Endothelial cell of umbilical vein (primary cell): Measurements from ENCODE around the gene CFAP97. TPM values are rescaled to one million over a fixed set of nuclear protein-coding genes. Genes with fewer than 3 reads are reported as not detected.

Experiments
- BruUV-seq: library from RNA; stranded (reverse); fragments of 400-500 nt; replicated peaks from 2 replicates; lab custom pipeline; 2021; lab: Mats Ljungman, UMichigan
- CTCF ChIA-PET: fragments of 300-600, 350-600 bp; sonication (Branson Sonifier 250); formaldehyde crosslinking; loops from one replicate; lab custom pipeline; 2021; ENCODE audit warnings: antibody characterized with exemption, inconsistent platforms; lab: Charles Lee
- POLR2A ChIA-PET: fragments of 300-600, 350-600 bp; sonication (Branson Sonifier 250); formaldehyde crosslinking; loops from one replicate; lab custom pipeline; 2021; ENCODE audit warnings: antibody characterized with exemption, inconsistent platforms; lab: Charles Lee
- DNase-seq: peaks from one replicate; pipeline ENCODE4 v3.0.0-alpha.2; 2011; ENCODE audit warnings: low read depth, low spot score
- FAIRE-seq: peaks from 2 replicates; lab custom pipeline; 2011; peaks lifted over from hg19 to GRCh38; lab: Jason Lieb, UNC
- H2AFZ ChIP-seq: 2 replicates; pipeline ENCODE4 v1.6.0; 2012; ENCODE audit warnings: low read depth, low read length, control low read depth, inconsistent platforms
- H3K27ac ChIP-seq: 2 replicates; pipeline ENCODE4 v1.5.1; 2011; ENCODE audit warnings: low read depth, mild to moderate bottlenecking, control low read depth, low read length, moderate library complexity; ENCODE audit not compliant: insufficient read depth
- H3K27me3 ChIP-seq, 2 experiments: 2 replicates each; pipeline versions ENCODE4 v1.6.0 to v1.6.1; 2011; ENCODE audit warnings: low read length in 2 of 2, mixed read lengths in 1 of 2; ENCODE audit not compliant: control insufficient read depth in 2 of 2, insufficient read depth in 2 of 2
- H3K36me3 ChIP-seq, 2 experiments: 2 replicates in 1 of 2; 3 replicates in 1 of 2; pipeline ENCODE4 v1.5.1; 2011; ENCODE audit warnings: low read length in 2 of 2, mild to moderate bottlenecking in 1 of 2, moderate library complexity in 1 of 2; ENCODE audit not compliant: control insufficient read depth in 2 of 2, insufficient read depth in 2 of 2; ENCODE audit errors: extremely low read depth in 1 of 2
- H3K4me1 ChIP-seq: 3 replicates; pipeline ENCODE4 v1.5.1; 2011; ENCODE audit warnings: mild to moderate bottlenecking, low read length; ENCODE audit not compliant: control insufficient read depth, insufficient read depth; ENCODE audit errors: extremely low read depth
- H3K4me2 ChIP-seq: 2 replicates; pipeline ENCODE4 v1.6.1; 2011; ENCODE audit warnings: low read length, control low read depth, mixed read lengths; ENCODE audit not compliant: insufficient read depth
- H3K4me3 ChIP-seq, 3 experiments: fragments of 200-600 bp in 1 of 3; sonication (generic), shearing (Covaris generic) in 1 of 3; replicated peaks in 1 of 3; 2 replicates each; pipeline ENCODE4 v1.5.1; 2011 to 2016; ENCODE audit warnings: control low read depth in 3 of 3, low read length in 3 of 3, mild to moderate bottlenecking in 2 of 3, inconsistent platforms in 1 of 3, low read depth in 1 of 3, moderate library complexity in 1 of 3; ENCODE audit not compliant: insufficient read depth in 1 of 3
- H3K79me2 ChIP-seq: 2 replicates; pipeline ENCODE4 v1.6.0; 2012; ENCODE audit warnings: low read length, inconsistent platforms; ENCODE audit not compliant: control insufficient read depth, insufficient read depth
- H3K9ac ChIP-seq: replicated peaks from 2 replicates; pipeline ENCODE3; 2011; ENCODE audit warnings: low read length, control low read depth; ENCODE audit not compliant: insufficient read depth; ENCODE audit errors: extremely low read depth
- H3K9me1 ChIP-seq: replicated peaks from 3 replicates; pipeline ENCODE4 v1.6.0; 2011; ENCODE audit warnings: mild to moderate bottlenecking, low read length; ENCODE audit not compliant: control insufficient read depth, insufficient read depth; ENCODE audit errors: extremely low read depth
- H3K9me3 ChIP-seq: replicated peaks from 2 replicates; pipeline ENCODE4 v1.5.1; 2012; ENCODE audit warnings: low read length, inconsistent platforms; ENCODE audit not compliant: control insufficient read depth, insufficient read depth
- H4K20me1 ChIP-seq: replicated peaks from 2 replicates; pipeline ENCODE3; 2011; ENCODE audit warnings: mild to moderate bottlenecking, low read length; ENCODE audit not compliant: control insufficient read depth, insufficient read depth; ENCODE audit errors: extremely low read depth
- EZH2 ChIP-seq: IDR thresholded peaks from 2 replicates; pipeline ENCODE4 v1.6.1; 2012; ENCODE audit warnings: borderline replicate concordance, low read depth, mild to moderate bottlenecking, moderate library complexity, low read length, inconsistent platforms; ENCODE audit not compliant: severe bottlenecking
- FOS ChIP-seq: IDR thresholded peaks from 2 replicates; pipeline ENCODE4 v1.6.1; 2011; ENCODE audit warnings: mild to moderate bottlenecking, low read length, moderate library complexity, borderline replicate concordance; ENCODE audit not compliant: insufficient read depth
- GATA2 ChIP-seq: IDR thresholded peaks from 2 replicates; pipeline ENCODE4 v1.7.0; 2011; ENCODE audit warnings: low read depth, mild to moderate bottlenecking, moderate library complexity, mixed read lengths, low read length; ENCODE audit not compliant: insufficient read length, insufficient read depth
- JUN ChIP-seq: IDR thresholded peaks from 2 replicates; pipeline ENCODE4 v1.6.1; 2011; ENCODE audit warnings: borderline replicate concordance, low read depth; ENCODE audit not compliant: insufficient read length, insufficient read depth
- MYC ChIP-seq: IDR thresholded peaks from one replicate; pipeline ENCODE4 v1.6.1; 2011; ENCODE audit warnings: mild to moderate bottlenecking, low read depth, low read length
- POLR2A ChIP-seq: IDR thresholded peaks from 2 replicates; pipeline ENCODE4 v1.6.1; 2012; ENCODE audit warnings: low read depth, mild to moderate bottlenecking, control low read depth, low read length
- POLR2AphosphoS5 ChIP-seq: IDR thresholded peaks from 2 replicates; pipeline ENCODE4 v1.6.1; 2012; ENCODE audit warnings: low read depth, mild to moderate bottlenecking, control low read depth, low read length, moderate library complexity; ENCODE audit not compliant: insufficient read depth
- dilution Hi-C: fragments of 300-500 bp; cut with MboI; formaldehyde crosslinking; loops from one replicate; pipeline ENCODE4 v1.15.0; 2019; ENCODE audit warnings: low sequenced_read_pairs; ENCODE audit not compliant: extremely low pct_ligation_motif_present
- intact Hi-C: fragments of 100-400 bp; cut with micrococcal nuclease; formaldehyde crosslinking; loops from one replicate; pipeline ENCODE4 v1.10.0; 2022
- polyA plus RNA-seq, 4 experiments: library from polyadenylated mRNA; depleted of rRNA in 3 of 4; stranded (reverse) in 3 of 4; unstranded in 1 of 4; fragments of >200 nt; gene quantifications; 2 replicates each; pipeline versions ENCODE4 v1.2.1 to v1.2.3, GENCODE V29; 2011 to 2012; ENCODE audit warnings: missing spikeins in 1 of 4
- total RNA-seq: library from RNA; stranded (reverse); gene quantifications from 2 replicates; pipeline ENCODE4 v1.2.3, GENCODE V29; 2021
- TF ChIP-seq, protein P1 (sequence below): IDR thresholded peaks from 2 replicates; pipeline ENCODE4 v1.6.1; 2011; ENCODE audit not compliant: insufficient read depth, insufficient read length
- TF ChIP-seq, protein P2 (sequence below), 2 donors: IDR thresholded peaks; 1 replicate in 1 of 2; 2 replicates in 1 of 2; pipeline ENCODE4 v1.5.1; 2011; ENCODE audit warnings: low read length in 2 of 2, mild to moderate bottlenecking in 2 of 2, moderate library complexity in 2 of 2, control low read depth in 1 of 2, inconsistent platforms in 1 of 2, low read depth in 1 of 2; ENCODE audit not compliant: insufficient read depth in 1 of 2; ENCODE audit errors: extremely low read depth in 1 of 2

CFAP97 gene
- total and polyA plus RNA-seq, 2 donors (not counting 3 experiments of a cell fraction or from before 2014, with no cell fraction given) = 5.3 to 22.4 TPM

DNA sequence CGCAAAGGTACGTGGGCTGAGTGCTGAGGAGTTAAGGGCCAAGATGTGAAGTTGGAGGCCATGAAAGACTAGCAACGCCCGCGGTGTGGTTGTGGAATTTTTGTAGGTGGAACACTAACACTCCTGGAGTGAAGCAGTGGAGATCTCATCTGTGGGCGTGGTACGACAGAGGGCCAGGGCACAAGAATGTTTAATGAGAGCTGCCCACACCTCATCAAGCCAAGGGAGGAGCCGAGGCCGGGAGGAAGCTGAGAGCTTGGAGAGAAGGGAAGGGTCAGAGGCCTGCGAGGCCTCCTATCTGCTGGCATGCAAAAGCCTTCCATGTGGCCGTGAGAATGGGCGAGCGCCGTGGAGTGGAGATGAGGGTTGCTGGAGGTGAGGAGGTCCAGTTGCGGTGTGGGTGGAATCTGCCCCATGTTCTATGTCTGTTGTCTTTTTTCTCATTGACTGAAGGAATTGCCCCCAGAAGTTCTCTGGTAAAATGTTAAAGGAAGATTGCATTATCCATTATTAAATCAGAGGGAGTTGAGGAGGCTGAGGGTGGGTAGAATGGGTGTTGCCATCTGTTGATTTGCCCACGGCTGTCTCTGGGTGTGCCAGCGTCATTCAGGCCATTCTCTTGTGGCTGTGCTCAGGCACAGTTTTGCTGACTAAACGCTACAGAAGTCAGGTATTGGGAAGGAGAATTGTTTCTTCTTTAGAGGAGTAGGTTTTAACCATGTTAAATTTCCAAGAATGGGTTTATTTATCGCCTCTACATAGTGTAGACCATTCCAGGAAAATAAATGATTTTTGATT lies 25.4 kb upstream of the CFAP97 start:
- no peaks in the 10 kb centered on the region for H3K9me1 ChIP-seq
- no TSS peak for BruUV-seq
- no peak overlapping the region for H3K27ac ChIP-seq
- no peak for TF ChIP-seq POLR2A
- TF ChIP-seq, protein P1, sequence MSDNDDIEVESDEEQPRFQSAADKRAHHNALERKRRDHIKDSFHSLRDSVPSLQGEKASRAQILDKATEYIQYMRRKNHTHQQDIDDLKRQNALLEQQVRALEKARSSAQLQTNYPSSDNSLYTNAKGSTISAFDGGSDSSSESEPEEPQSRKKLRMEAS = no peak
- TF ChIP-seq MYC = no peak
- TF ChIP-seq FOS = no peak
- TF ChIP-seq, protein P2, sequence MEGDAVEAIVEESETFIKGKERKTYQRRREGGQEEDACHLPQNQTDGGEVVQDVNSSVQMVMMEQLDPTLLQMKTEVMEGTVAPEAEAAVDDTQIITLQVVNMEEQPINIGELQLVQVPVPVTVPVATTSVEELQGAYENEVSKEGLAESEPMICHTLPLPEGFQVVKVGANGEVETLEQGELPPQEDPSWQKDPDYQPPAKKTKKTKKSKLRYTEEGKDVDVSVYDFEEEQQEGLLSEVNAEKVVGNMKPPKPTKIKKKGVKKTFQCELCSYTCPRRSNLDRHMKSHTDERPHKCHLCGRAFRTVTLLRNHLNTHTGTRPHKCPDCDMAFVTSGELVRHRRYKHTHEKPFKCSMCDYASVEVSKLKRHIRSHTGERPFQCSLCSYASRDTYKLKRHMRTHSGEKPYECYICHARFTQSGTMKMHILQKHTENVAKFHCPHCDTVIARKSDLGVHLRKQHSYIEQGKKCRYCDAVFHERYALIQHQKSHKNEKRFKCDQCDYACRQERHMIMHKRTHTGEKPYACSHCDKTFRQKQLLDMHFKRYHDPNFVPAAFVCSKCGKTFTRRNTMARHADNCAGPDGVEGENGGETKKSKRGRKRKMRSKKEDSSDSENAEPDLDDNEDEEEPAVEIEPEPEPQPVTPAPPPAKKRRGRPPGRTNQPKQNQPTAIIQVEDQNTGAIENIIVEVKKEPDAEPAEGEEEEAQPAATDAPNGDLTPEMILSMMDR (IDR thresholded peaks at IDR 0.05; ENCODE audit: extremely low read depth in 1 of 2, insufficient read depth in 1 of 2, low read depth in 1 of 2, low read length in 2 of 2) = no peak
- no peak for TF ChIP-seq POLR2AphosphoS5
- no peak for TF ChIP-seq EZH2
- no peak for TF ChIP-seq JUN
- TF ChIP-seq GATA2 = no peak
- H3K4me2 ChIP-seq = no peak overlapping the region
- intact Hi-C loops (no loop called here), dilution Hi-C loops (no loop called here)
- H4K20me1 ChIP-seq = no peaks in the 10 kb centered on the region
- no peak overlapping the region for H2AFZ ChIP-seq
- FAIRE-seq (no peak), DNase-seq (no peak)
- no peaks in the 10 kb centered on the region for H3K27me3 ChIP-seq
- CTCF ChIA-PET = no interaction called here
- H3K9me3 ChIP-seq = no peaks in the 10 kb centered on the region
- no peak overlapping the region for H3K4me3 ChIP-seq
- POLR2A ChIA-PET = no interaction called here
- peaks cover 2% of the 10 kb centered on the region for H3K4me1 ChIP-seq
- peaks cover 30% of the 10 kb centered on the region for H3K79me2 ChIP-seq
- no peak overlapping the region for H3K9ac ChIP-seq
- H3K36me3 ChIP-seq = peaks cover 0 to 4% of the 10 kb centered on the region in 2 experiments
